MCF 10A (cell line): ENCODE results near the gene IL17RA. TPM values are rescaled to one million over a fixed set of nuclear protein-coding genes. Genes with fewer than 3 reads are reported as not detected.

ENCODE experiments used
- BruUV-seq: library from RNA; stranded (reverse); fragments of 400-500 nt; replicated peaks from 2 replicates; lab custom pipeline; 2021; lab: Mats Ljungman, UMichigan
- CTCF ChIA-PET: fragments of 300-600 bp; sonication (Branson Sonifier 250); formaldehyde crosslinking; extraction: SDS; loops from one replicate; lab custom pipeline; 2021; ENCODE audit warnings: antibody characterized with exemption, inconsistent platforms; lab: Yijun Ruan, JAX
- POLR2A ChIA-PET: fragments of 300-600, 350-650 bp; sonication (Branson Sonifier 250); formaldehyde crosslinking; extraction: SDS; loops from one replicate; lab custom pipeline; 2020; ENCODE audit warnings: antibody characterized with exemption, inconsistent platforms; lab: Yijun Ruan, JAX
- DNase-seq: peaks from one replicate; pipeline ENCODE4 v3.0.0-alpha.2; 2018; ENCODE audit not compliant: unreplicated experiment
- H3K27ac Mint-ChIP-seq: one replicate; pipeline ENCODE4 v1.8.0; 2022; ENCODE audit warnings: mild to moderate bottlenecking, low read depth, mixed read lengths; ENCODE audit not compliant: unreplicated experiment
- H3K27me3 Mint-ChIP-seq: one replicate; pipeline ENCODE4 v1.8.0; 2022; ENCODE audit warnings: mixed read lengths; ENCODE audit not compliant: insufficient read depth, unreplicated experiment
- H3K36me3 Mint-ChIP-seq: one replicate; pipeline ENCODE4 v1.8.0; 2022; ENCODE audit warnings: mild to moderate bottlenecking, moderate library complexity, mixed read lengths; ENCODE audit not compliant: insufficient read depth, unreplicated experiment
- H3K4me1 Mint-ChIP-seq: one replicate; pipeline ENCODE4 v1.8.0; 2022; ENCODE audit warnings: mixed read lengths; ENCODE audit not compliant: insufficient read depth, unreplicated experiment
- H3K4me3 Mint-ChIP-seq: one replicate; pipeline ENCODE4 v1.8.0; 2022; ENCODE audit warnings: mild to moderate bottlenecking, moderate library complexity, mixed read lengths; ENCODE audit not compliant: unreplicated experiment
- H3K9me3 Mint-ChIP-seq: one replicate; pipeline ENCODE4 v1.8.0; 2022; ENCODE audit warnings: mixed read lengths; ENCODE audit not compliant: unreplicated experiment
- intact Hi-C: fragments of 100-400 bp; cut with micrococcal nuclease; formaldehyde crosslinking; loops from 2 replicates; pipeline ENCODE4 v1.14.1; 2022
- total RNA-seq: library from RNA; stranded (reverse); gene quantifications from 2 replicates; pipeline ENCODE4 v1.2.3, GENCODE V29; 2022
- TF ChIP-seq, protein P1 (sequence below): fragments of 200-600 bp; IDR thresholded peaks from one replicate; pipeline ENCODE4 v1.8.0; 2022; ENCODE audit warnings: antibody characterized with exemption, mild to moderate bottlenecking; ENCODE audit not compliant: unreplicated experiment

Gene IL17RA
- total RNA-seq, 1 experiment from 2014 or later, result 11.5 TPM

DNA sequence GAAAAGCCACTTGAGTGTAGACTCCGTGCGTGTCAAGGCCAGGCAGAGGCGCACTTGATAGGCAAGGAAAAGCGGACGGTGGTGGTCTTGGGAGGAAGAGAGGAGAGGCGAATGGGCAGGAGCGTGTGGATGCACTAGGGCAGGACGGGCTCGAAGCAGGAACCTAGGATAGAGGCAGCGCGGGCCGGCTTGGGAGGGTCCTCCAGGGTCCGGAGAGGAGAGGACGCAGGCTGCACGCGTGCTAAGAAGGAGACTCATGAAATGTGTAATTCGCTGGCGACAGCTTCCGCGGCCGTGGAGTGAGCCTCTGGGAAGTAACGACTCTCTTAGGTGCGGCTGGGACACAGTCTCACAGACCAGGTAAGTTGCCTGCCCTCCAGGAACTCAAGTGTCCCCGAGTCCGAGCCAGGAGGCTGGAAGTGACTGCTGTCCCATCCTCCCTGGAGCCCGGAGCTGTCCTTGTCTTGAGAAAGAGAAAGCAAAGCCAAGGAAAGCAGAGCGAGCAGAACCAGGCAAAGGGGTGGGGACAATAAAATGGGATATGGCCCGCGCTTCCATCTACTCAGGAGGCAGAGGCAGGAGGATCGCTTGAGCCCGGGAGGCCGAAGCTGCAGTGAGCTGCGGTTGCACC lies 874 bp upstream of the IL17RA start:
- POLR2A ChIA-PET, result interaction anchor here (0.8 kb wide), 1 partner anchor 9 kb away, joined by 3 read pairs; no protein-coding TSS in a partner anchor
- H3K9me3 Mint-ChIP-seq, result no peaks in the 10 kb centered on the region
- no peaks in the 10 kb centered on the region for H3K27me3 Mint-ChIP-seq
- no TSS peak for BruUV-seq
- H3K27ac Mint-ChIP-seq, result peak overlapping the region; percentile 88
- peak overlapping the region; percentile 84 for H3K4me3 Mint-ChIP-seq
- TF ChIP-seq, protein P1, sequence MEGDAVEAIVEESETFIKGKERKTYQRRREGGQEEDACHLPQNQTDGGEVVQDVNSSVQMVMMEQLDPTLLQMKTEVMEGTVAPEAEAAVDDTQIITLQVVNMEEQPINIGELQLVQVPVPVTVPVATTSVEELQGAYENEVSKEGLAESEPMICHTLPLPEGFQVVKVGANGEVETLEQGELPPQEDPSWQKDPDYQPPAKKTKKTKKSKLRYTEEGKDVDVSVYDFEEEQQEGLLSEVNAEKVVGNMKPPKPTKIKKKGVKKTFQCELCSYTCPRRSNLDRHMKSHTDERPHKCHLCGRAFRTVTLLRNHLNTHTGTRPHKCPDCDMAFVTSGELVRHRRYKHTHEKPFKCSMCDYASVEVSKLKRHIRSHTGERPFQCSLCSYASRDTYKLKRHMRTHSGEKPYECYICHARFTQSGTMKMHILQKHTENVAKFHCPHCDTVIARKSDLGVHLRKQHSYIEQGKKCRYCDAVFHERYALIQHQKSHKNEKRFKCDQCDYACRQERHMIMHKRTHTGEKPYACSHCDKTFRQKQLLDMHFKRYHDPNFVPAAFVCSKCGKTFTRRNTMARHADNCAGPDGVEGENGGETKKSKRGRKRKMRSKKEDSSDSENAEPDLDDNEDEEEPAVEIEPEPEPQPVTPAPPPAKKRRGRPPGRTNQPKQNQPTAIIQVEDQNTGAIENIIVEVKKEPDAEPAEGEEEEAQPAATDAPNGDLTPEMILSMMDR, result no peak
- no peak for DNase-seq
- peaks cover 14% of the 10 kb centered on the region for H3K4me1 Mint-ChIP-seq
- CTCF ChIA-PET, result interaction anchor here (0.6 to 3.7 kb wide), 4 partner anchors 10 to 418 kb away, joined by 5 to 22 read pairs (median 5); no protein-coding TSS in a partner anchor
- no peaks in the 10 kb centered on the region for H3K36me3 Mint-ChIP-seq
- intact Hi-C loops, result loop anchor here (2.0 kb wide), 1 partner anchor 75 kb away; the partner anchor contains the start of gene HDHD5

GRCh38 chr22:17085277-17086181 lies 729 bp downstream of the IL17RA start:
- no TSS peak for BruUV-seq
- intact Hi-C loops, result loop anchor here (2.0 kb wide), 1 partner anchor 73 kb away; the partner anchor contains the start of gene HDHD5
- Mint-ChIP-seq H3K4me3 (peak overlapping the region; percentile 84), H3K27me3 (no peaks in the 10 kb centered on the region), H3K27ac (peak overlapping the region; percentile 88), H3K36me3 (no peaks in the 10 kb centered on the region), H3K9me3 (no peaks in the 10 kb centered on the region), H3K4me1 (peaks cover 14% of the 10 kb centered on the region)
- ChIA-PET POLR2A (interaction anchor here (0.7 to 1.0 kb wide), 5 partner anchors 8 to 142 kb away, joined by 3 to 4 read pairs (median 3); no protein-coding TSS in a partner anchor), CTCF (interaction anchor here (0.6 to 3.7 kb wide), 4 partner anchors 10 to 691 kb away, joined by 3 to 22 read pairs (median 5); no protein-coding TSS in a partner anchor)
- TF ChIP-seq, protein P1, result no peak
- DNase-seq, result peak; percentile 37

DNA sequence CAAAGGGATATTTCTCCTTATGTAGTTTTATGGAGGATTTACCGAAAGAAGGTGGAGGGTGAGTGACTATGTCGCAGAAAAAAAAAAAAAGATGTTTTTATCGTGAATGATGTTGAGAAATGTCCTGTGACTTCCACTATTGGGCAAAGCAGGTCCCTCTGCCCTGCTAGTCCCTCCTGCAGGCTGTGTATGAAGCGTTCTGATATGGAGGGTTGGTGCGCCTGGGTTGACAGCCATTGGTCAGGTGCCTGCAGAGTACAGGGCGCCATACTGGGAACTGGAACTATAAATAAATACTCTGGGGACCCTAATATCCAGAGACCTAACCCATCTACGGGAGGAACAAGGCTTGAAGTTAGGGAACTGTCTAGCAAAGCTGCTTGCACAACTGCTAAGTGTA lies 1.5 kb downstream of the IL17RA start:
- TF ChIP-seq, protein P1, result no peak
- no peak for DNase-seq
- Mint-ChIP-seq H3K27me3 (no peaks in the 10 kb centered on the region), H3K9me3 (no peaks in the 10 kb centered on the region), H3K4me3 (peak overlapping the region; percentile 84), H3K4me1 (peaks cover 14% of the 10 kb centered on the region), H3K27ac (no peak overlapping the region), H3K36me3 (no peaks in the 10 kb centered on the region)
- ChIA-PET POLR2A (interaction anchor here (0.8 kb wide), 1 partner anchor 11 kb away, joined by 3 read pairs; no protein-coding TSS in a partner anchor), CTCF (interaction anchor here (0.5 to 1.7 kb wide), 5 partner anchors 9 to 85 kb away, joined by 3 to 8 read pairs (median 3); no protein-coding TSS in a partner anchor)
- intact Hi-C loops, result no loop called here
- BruUV-seq, result TSS peak; percentile 13
